HG02571 (cell line): ENCODE measurements around the gene CDH11.

Source experiments
- ATAC-seq: cut with Tn5 transposase; IDR thresholded peaks from one replicate; pipeline ENCODE4 v1.9.1; 2021; ENCODE audit warnings: mild to moderate bottlenecking, moderate library complexity; ENCODE audit not compliant: unreplicated experiment

Gene CDH11

DNA sequence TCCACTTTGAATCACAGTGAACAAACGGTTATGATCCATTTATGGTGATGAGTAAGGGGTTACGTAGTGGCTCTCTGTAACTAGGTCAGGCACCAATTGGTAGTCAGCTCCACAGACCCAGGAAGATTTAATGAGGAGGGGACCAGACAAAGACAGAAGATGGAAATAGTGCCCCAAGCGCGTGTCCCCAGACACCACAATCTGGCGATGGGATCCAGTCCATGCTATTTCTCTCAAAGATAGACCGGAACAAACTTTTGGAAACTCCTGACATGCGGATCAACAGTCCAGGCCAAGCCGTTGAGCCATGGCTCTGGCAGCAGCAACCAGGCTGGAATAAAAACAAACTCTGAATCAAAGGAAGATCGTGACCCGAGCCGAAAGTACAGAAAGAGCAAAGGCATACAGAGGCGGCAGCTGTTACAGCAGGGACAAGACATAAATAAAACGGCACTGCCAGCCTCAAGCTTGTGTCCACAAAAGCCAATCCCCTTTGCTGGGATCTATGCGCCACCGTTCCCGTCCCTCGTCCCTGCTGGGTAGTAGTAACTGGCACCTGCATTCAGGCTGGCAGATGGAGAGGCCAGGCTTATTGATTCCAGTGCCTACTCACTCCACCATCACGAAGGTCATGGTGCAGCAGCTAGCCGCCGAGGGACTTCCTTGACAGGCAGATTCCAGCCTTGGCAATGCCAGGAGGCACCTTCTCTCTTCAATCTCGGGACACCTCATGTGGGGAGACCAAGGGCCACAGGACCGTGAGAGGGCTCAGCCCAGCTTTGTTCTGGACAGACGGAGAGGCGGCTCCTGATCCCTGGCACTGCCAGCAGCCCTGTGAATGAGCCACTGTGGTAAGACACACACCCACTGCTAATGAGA lies 50.2 kb downstream of the CDH11 start:
- ATAC-seq: no peak

DNA sequence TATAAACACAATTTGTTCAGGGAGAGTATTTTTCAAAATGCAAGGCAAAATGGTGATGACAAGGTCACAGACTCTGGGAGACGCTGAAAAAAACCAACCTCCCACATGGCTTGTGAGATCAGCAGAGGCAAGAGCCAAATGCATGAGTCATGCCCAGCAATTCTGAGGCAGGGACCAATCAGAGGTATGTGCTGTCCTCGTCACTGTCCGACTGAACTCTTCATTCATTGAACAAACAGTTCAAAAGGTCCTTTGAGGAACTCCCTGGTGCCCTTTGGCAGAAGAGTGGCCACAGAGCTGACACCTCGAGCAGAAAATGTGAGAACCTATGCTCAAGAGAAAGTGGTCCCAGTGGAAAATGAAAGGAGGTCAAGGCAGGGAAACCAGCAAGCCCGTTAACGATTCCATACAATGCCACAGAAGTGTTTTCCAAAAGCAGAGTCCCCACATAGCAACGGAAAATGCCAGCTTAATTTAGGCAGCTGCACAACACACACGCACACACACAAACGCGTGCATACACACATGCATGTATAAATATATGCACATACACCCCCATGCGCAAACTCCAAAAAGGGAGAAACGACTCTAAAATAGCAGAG lies 50.9 kb downstream of the CDH11 start:
- ATAC-seq: no peak

DNA sequence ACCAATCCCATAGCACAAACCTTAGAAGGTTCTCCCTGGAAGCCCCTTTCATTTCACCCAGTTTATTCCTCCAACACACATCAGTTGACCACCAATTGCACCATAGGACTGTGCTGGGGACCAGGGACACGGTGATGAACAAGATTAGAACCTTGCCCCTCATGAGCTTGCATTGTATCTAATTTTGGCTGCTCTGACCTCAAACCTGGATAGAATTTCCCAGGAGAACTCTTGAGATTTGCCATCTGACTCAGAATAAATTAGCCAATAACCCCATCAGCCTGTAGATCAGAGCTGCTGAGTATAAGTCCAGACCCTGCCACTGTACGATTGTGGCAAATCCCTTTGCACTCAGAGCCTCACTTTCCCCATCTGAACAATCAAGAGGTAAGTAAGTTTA lies 52.1 kb downstream of the CDH11 start:
- ATAC-seq: no peak

DNA sequence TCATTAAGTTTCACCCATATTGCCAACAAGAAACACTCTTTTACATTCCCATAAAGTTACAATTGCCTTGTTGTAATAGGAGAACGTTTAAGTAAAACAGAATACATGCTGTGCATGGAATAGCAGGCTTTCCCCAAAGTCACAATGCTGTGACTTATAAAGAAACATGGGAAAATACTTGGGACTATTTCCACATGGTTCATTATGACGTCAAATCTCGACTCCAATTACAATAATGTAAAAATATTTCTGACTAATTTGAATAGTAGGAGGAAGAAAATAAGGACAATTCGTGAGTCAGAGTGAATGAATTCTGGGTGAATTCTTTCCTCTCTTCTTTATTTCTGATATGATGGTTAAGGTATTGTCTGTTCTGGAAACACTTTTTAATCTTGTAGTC lies 52.8 kb downstream of the CDH11 start:
- ATAC-seq: no peak

DNA sequence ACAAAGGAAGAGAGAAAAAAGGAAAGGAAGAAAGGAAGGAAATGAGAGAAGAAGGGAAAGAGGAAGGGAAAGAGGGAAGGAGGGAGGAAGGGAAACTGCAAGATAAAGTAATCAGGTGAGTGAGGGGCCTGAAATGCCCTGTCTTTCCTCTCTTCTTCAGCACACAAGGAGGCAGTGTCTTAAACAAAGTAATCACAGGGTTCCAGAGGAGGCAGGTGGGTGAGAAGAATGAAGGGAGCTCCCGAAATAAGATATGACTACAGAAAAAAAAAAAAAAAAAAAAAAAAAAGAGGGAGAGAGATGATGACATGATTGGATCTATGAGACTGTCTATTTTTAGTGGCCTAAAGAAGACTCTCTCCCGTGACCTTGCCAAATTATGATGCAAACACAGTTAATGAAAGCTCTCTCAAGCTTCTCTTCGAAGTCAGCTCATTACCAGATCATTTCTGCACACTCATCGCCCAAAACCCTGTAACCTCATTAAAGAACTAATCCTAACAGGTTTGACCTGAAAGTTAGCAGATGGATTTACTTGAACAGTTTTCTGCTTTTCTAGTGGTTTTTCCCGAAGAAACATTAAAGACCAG lies 53.6 kb downstream of the CDH11 start:
- ATAC-seq: no peak

DNA sequence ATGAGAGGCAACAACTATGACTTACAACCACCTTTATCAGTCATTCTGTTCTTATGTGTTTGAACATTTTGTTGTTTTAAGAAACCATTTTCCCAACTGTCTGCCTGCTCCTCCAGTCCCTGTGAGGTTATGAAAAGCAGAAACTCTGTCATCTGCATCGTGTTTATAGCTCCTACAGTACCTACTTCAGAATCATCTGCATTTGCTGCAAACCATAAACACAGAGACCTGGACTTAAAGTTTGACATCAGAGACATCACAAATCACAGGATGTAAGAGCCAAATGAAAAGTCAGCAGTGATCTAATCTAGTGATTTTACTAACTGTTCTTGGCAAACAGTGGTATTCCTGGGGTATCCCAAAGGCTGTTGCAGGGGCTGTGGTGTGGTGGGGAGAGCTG lies 55.2 kb downstream of the CDH11 start:
- no peak for ATAC-seq

DNA sequence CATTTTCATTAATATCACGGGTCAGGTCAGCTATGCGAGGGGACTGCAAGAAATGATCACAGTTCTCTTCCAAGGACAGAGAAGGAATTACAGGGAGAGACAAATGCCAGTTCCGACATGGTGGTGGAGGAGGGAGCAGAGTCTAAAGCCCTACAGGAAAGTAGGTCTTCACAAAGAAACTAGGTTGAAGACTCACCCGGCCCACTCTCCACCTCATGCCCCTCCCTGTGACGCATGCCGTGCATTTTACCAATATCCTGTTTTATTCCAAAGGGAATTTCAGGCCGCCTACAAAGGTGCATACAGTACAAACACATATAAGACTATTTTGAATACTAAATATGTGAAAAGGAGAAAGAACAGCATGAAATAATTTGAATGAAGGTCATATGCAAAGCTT lies 56.8 kb downstream of the CDH11 start:
- ATAC-seq: no peak

DNA sequence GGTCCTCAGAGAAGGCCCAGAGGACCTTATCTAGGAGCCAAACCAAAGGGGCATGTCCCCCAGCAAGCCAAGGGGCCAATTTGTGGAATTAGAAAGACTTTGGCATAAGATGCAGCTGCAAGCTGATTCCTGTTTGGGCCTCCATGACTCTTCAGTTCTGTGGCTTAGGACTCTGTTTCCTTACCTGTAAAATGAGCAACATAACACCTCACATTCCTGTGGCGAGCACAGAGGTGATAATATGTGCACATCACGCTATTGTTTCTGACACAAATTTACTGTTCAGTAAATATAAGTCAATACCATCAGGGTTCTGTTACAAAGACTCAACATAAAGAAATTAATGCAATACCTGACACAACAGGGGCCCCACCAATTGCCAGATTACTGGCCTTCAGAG lies 57.7 kb downstream of the CDH11 start:
- ATAC-seq: no peak

DNA sequence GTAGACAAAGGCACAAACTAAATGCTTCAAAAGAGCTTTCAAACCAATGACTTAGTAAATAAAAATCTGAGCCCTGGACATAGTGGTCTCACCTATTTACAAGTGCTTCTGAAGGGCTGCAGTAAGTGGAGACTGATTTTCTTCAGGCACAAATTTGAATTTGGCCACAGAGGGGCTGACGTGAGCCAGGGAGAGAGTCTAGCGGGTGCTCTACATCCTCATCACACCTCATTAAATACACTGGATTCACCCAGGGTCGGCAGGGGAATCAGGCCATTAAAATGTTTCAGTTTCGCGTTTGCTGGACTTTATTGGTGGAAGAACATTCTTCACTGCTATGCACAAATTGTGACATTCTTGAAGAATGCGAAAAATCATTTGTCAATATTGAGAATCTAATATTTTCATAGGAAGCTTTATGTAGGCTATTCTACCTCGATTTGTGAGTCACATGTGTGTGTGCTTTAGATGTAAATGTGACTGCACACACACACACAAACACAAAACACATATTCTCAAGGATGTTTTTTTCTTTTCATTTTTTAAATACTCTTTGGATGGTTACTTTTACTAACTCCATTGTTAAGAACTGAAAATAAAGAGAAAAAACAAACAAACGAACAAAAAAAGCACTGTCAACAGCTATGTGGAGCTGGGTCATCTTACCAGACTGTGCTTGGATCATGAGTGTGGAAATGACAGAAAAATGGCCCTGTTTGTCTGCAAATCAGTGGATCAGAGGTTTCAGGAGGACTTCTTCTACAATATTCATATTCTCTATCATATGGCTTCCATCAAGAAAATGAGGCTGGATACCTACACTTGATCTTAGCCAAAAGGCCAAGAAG lies 58.9 kb downstream of the CDH11 start:
- ATAC-seq: no peak

DNA sequence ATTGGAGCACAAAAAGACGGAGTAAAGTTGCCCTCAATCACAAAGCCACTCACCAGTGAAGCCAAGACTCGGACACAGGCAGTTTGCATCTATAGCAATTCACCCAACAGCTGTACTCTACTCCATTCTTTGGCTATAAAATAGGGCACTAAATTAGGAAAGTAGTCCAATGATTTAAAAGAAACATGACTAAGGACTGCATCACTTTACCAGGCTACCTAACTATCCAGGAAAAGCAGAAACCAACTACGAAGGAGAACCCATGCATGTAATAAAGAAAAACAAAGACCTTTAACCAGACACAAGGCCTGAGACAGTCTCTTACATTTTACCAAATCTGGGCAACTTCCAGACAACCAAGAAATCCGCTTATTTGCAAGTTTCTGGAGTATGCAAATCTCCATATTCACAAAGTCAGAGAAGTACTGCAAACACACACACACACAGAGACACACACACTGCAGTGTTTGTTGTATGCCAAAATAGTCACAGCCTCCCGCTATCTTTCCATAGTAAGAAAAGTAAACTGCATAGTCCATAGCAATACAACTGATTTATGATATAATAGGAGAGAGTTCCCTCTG lies 59.8 kb downstream of the CDH11 start:
- no peak for ATAC-seq

DNA sequence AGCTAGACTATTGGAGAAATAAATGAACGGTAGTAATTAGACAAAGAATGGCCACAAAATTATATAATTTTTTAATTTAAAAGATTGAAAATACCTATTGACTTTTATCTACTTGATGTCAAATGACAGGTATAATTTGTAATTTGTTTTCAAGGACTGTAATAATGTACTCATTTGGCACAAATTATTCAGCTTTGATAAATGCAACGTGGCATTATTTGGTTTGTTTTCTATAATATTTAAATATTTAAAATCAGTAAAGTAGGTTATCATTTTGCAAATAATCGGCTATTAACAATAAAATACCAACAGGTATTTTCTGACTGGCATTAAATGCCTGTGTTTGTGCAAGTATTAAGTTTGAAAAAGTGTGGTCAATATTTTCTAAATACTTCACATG lies 60.6 kb downstream of the CDH11 start:
- ATAC-seq: no peak

DNA sequence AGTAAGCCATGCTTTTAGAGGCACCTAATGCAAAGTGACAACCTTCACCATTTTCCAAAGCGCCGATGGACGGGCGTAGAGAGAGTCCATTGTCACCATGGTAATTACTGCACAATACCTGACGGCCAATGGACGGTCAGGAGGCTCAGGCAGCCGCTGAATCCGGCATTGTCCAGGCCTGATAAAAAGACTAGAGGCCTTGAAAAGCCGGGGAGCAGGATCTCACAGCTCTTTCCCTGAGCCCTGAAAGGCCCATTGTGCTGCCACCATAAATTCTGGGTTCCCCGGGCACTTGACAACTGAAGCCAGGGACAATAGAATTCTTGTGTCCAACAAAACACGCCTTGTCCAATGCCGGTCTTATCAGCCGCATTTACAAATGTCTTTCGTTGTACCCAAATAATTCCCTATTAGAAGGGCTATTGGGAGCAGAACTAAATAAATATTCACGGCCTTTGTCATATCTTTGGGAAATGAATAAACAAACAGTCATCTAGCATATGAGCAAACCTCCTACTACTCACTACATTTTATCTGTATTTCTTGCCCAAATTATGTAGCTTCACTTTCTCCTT lies 62.4 kb downstream of the CDH11 start:
- no peak for ATAC-seq

DNA sequence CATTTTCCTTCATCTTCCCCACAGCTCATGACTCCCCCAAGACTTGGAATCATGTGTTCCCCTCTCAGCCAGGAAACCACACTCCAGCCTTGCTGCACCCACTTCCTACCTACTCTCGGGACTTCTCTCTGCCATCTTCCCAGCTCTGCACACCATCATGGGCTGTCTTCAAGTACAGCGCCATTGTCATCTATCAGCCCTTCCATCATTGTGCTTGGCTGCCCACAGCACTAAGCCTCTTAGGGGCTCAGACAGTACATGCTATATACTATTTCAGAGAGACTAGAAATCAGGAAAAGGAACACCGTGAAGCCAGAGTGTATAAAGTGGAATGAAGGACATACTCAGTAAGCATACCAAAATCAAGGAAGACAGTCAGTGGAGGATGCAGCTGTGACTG lies 64.7 kb downstream of the CDH11 start:
- ATAC-seq: no peak

DNA sequence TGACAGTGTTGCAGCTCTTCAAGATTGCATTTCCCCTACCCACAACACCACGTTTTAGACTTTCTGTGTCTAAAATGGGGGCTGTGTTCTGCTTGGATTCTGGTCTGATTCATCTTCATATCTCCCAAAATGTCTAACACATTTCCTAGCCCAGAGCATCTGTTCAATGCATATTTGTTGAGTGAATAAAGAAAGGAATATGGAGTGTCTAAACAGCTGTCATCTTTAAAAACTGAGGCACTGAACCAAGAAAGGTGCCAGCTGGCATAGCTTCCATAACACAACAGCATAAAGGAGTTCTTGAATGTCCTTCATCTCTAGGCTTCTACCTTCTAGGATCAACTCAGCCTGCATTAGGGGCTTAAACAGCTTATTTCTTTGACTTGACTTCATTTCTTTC lies 67.4 kb downstream of the CDH11 start:
- no peak for ATAC-seq

DNA sequence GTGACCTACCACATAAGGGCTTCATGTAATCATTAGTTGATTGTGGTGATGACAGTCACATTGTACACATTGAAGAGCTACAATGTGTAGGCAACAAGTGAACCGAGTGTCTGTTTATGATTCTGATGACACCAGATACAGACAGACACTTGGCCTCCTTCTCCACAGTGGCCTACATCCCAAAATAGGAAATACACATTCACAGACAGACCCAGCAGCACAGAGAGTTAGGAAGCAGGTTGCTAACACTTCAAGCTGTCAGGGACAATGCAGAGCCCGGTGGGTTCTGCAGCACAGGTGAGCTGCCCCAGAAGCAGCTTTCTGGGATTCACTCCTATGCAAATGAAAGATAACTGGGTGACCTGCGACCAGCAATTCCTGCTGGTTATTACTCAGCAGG lies 72.2 kb downstream of the CDH11 start:
- ATAC-seq: no peak

DNA sequence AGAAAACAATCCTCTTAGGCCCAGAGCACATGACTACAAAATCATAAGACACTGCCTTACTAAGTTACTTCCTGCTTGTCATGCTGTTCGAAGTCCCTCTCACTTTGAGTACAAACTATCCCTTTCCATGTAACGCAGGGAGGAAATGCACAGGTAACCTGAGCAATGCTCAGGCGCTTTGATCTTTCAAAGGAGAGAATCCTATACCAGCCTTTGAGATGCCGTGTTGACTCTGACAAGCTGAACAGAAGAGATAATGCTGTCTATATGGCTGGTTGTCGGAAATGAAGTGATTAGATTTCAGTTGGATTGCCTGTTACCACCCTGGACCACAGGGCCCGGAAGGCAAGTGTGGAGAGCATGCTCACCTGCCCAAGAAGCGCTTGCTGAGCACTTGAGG lies 75.9 kb downstream of the CDH11 start:
- no peak for ATAC-seq

DNA sequence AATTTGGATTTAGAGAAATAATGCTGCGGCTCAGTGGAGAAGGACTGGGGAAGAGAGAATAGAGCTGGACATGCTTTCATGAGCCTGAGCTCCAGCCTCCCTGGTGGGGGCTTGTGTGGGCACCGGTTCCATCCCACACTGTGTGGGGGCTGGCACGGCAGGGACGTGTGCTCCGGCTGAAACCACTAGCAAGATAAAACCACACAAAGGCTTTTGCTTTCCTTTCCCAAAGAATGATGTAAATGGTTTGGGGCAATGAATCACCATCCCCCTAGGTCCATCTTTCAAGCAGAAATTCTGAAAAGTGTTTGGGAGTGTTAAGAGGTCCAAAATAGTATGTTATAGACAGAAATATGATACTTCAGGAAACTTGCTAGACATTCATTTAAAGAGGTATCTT lies 77.0 kb downstream of the CDH11 start:
- ATAC-seq: no peak

DNA sequence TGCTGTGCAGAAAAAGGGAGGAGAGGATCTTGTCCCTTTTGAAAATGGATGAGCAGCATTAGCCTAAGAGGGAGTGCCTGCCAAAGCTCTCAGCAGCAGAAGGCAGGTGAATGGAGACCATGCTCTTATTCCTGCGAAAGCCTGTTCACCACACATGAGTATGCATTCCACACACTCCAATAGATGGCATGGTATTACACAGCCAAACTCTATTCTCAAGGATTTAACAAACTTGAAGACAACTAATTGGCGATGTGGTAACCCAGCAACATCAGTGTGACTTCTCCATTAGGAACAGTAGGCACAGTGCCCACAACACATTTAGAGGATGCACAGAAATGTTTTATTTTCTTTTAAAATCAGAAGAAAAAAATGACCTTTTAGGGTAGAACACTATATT lies 77.8 kb downstream of the CDH11 start:
- no peak for ATAC-seq

DNA sequence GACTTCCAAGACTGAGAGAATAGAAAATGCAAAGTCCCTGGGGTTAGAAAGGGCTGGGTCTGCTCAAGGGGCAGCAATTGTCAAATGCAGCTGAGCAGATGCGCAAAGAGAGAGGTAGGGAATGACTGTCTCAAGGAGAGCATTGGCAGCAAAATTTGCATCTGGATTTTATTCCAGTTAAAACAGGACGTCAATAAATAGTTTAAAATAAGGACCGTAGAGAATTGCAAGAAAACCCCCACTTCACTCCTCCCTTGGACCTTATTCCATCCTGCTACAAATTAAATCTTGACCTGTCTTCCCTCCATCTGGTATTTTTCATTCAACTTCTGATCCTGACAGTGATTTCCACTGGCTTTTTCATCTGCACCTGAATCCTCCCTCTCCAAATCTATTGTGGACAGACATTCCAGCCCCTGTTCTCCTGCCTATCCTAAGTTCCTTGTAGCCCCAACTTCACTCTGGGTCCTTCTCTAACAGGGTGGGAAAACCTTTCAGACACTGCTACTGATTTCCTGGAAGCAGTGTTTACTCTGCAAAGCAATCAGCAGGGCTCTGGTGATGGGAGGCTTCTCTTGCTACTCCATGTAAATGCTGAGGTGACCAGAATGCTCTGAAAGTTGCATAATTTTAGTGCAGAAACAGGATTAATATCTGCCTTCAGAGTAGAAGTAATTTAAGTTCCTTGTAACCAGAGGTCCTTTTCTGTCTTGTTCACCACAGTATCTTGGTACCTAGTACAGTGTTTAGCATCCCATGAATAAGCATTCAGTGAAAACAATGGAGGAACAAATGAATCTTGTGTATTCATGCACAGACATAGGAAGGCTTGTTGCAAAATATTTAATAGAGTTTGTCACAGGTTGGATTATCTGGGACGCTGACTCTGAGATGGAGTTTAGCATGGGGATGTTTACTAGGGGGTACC lies 79.2 kb downstream of the CDH11 start:
- no peak for ATAC-seq

DNA sequence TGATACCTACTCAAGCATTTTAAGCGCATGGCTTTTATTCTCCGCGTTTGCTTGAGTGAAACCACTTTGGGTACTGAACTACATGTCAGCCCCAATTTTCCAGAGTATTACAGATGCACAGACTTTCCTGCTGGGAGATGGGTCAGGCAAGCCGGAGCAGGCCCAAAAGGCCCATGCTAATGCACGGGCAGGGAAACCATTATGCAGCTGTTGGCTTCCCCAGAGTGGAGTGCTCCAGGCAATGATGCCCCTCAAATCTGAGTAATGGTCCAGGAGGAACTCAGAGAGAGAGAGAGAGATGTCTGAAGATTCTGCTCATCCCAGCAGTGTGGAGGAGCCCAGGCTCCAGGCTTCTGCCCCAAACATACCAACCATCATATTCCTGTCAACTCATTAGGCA lies 80.2 kb downstream of the CDH11 start:
- no peak for ATAC-seq
